Measurements from ENCODE around the gene TMEM225B.
A peak's percentile ranks its signal among the peaks of the same experiment; 100 is the strongest.
"Not testable (repeated sequence)": the region's sequence is repeated elsewhere in the genome, so short reads cannot be mapped to it uniquely, and the experiment has no call there.

The TMEM225B gene

DNA sequence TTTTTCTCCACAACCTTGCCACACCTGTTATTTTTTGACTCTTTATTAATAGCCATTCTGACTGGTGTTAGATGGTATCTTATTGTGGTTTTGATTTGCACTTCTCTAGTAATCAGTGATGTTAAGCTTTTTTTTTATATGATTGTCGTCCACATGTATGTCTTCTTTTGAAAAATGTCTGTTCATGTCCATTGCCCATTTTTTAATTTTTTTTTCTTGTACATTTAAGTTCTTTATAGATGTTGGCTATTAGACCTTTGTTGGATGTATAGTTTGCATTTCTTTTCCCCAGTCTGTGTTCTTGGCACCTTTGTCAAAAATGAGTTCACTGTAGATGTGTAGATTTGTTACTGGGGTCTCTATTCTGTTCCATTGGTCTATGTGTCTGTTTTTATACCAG, 47.5 kb downstream of the TMEM225B start:
- Mint-ChIP-seq H3K36me3 (ENCODE audit: low read depth) (peaks cover 52% of the 10 kb centered on the region), H3K4me3 (no peak overlapping the region), H3K9me3 (peaks cover 11% of the 10 kb centered on the region), H3K27ac (no peak overlapping the region), H3K27me3 (no peaks in the 10 kb centered on the region), H3K4me1 (peaks cover 51% of the 10 kb centered on the region)
- ATAC-seq (no peak), DNase-seq (no peak)

GRCh38 chr7:99648843-99649242, 50.8 kb downstream of the TMEM225B start:
- H3K4me3 Mint-ChIP-seq: no peak overlapping the region
- H3K4me1 Mint-ChIP-seq: peaks cover 22% of the 10 kb centered on the region
- peaks cover 36% of the 10 kb centered on the region for H3K36me3 Mint-ChIP-seq (ENCODE audit: low read depth)
- no peaks in the 10 kb centered on the region for H3K9me3 Mint-ChIP-seq
- H3K27me3 Mint-ChIP-seq: no peaks in the 10 kb centered on the region
- peak overlapping the region; percentile 34 for H3K27ac Mint-ChIP-seq
- DNase-seq: no peak
- ATAC-seq: peak; percentile 97

DNA sequence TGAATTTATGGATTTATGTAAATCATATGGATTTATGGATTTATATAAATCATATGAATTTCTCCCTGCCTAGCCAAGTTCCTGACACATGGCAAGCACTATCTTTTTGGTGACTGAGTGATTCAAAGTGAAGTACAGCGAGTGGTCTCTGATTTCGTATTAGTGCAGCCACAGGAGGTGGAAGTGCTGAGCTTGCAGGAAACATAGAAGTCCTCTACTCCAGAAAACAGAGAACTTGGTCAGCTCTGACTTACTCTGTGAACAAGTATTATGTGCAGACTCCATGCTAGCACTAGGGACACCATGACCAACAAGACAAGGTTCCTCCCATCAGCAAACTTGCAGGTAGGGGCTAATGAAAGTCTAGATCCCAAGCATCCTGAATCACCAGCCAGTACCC, 53.2 kb downstream of the TMEM225B start:
- DNase-seq: no peak
- Mint-ChIP-seq H3K27ac (no peak overlapping the region), H3K9me3 (no peaks in the 10 kb centered on the region), H3K4me1 (peaks cover 19% of the 10 kb centered on the region), H3K36me3 (ENCODE audit: low read depth) (peaks cover 20% of the 10 kb centered on the region), H3K4me3 (no peak overlapping the region), H3K27me3 (no peaks in the 10 kb centered on the region)
- ATAC-seq: no peak

- Mint-ChIP-seq H3K4me3 (no peak overlapping the region), H3K27me3 (no peaks in the 10 kb centered on the region), H3K27ac (no peak overlapping the region), H3K4me1 (peaks cover 19% of the 10 kb centered on the region), H3K36me3 (ENCODE audit: low read depth) (peaks cover 18% of the 10 kb centered on the region), H3K9me3 (no peaks in the 10 kb centered on the region)
- no peak for ATAC-seq
- DNase-seq: no peak
Measured at GRCh38 chr7:99652671-99653070, 54.6 kb downstream of the TMEM225B start.

- Mint-ChIP-seq H3K4me1 (peaks cover 15% of the 10 kb centered on the region), H3K36me3 (ENCODE audit: low read depth) (peaks cover 22% of the 10 kb centered on the region)
- H3K27ac Mint-ChIP-seq, DNase-seq, H3K27me3 Mint-ChIP-seq, ATAC-seq, H3K9me3 Mint-ChIP-seq, H3K4me3 Mint-ChIP-seq: not testable (repeated sequence)
Measured at GRCh38 chr7:99653269-99653668, 55.2 kb downstream of the TMEM225B start.

DNA sequence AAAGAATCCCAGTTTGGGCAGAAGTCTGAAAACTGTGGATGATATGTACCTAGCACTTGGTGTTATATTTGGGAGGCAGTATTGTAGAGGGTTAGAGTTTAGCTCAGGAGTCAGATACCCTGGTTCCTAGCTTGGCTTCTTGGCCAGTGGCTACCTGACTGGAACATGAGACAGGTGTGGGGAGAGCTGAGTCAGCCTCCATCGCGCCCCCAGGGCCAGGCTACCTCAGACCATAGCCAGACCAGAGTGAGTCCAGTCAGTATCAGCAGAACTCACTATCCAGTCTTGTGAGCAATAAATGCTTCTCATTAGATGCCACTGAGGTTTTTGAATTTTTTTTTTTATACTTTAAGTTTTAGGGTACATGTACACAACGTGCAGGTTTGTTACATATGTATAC, 55.7 kb downstream of the TMEM225B start:
- H3K4me3 Mint-ChIP-seq: no peak overlapping the region
- ATAC-seq (no peak), DNase-seq (no peak)
- H3K9me3 Mint-ChIP-seq: peaks cover 2% of the 10 kb centered on the region
- H3K36me3 Mint-ChIP-seq (ENCODE audit: low read depth): peaks cover 27% of the 10 kb centered on the region
- H3K27ac Mint-ChIP-seq: no peak overlapping the region
- peaks cover 11% of the 10 kb centered on the region for H3K4me1 Mint-ChIP-seq
- no peaks in the 10 kb centered on the region for H3K27me3 Mint-ChIP-seq

- not testable (repeated sequence) for H3K4me1 Mint-ChIP-seq, ATAC-seq, H3K27me3 Mint-ChIP-seq, DNase-seq, H3K9me3 Mint-ChIP-seq, H3K27ac Mint-ChIP-seq, H3K4me3 Mint-ChIP-seq
- peaks cover 32% of the 10 kb centered on the region for H3K36me3 Mint-ChIP-seq (ENCODE audit: low read depth)
Measured at GRCh38 chr7:99654626-99655025, 56.6 kb downstream of the TMEM225B start.

DNA sequence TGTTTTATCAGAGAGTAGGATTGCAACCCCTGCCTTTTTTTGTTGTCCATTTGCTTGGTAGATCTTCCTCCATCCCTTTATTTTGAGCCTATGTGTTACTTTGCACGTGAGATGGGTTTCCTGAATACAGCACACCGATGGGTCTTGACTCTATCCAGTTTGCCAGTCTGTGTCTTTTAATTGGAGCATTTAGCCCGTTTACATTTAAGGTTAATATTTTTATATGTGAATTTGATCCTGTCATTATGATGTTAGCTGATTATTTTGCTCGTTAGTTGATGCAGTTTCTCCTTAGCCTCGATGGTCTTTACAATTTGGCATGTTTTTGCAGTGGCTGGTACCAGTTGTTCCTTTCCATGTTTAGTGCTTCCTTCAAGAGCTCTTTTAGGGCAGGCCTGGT, 59.8 kb downstream of the TMEM225B start:
- H3K9me3 Mint-ChIP-seq, DNase-seq, H3K4me1 Mint-ChIP-seq, H3K4me3 Mint-ChIP-seq, ATAC-seq, H3K27ac Mint-ChIP-seq, H3K27me3 Mint-ChIP-seq: not testable (repeated sequence)
- peaks cover 41% of the 10 kb centered on the region for H3K36me3 Mint-ChIP-seq (ENCODE audit: low read depth)
